Measurements from ENCODE around the gene SNX14. TPM values are rescaled to one million over a fixed set of nuclear protein-coding genes. Genes with fewer than 3 reads are reported as not detected.
A peak's percentile ranks its signal among the peaks of the same experiment; 100 is the strongest.

SNX14 gene
- polyA plus RNA-seq, 1 experiment, result 114 TPM

GRCh38 chr6:85469276-85470022 lies 124.2 kb downstream of the SNX14 start:
- H3K4me3 ChIP-seq (ENCODE audit: low read depth, low read length), result no peak overlapping the region
- no peaks in the 10 kb centered on the region for H3K27me3 ChIP-seq (ENCODE audit: control insufficient read depth, insufficient read depth, low read length)
- DNase-seq (ENCODE audit: low read depth, low spot score), result no peak
- H3K27ac ChIP-seq (ENCODE audit: low read depth, low read length), result no peak overlapping the region
- ChIA-PET POLR2A (interaction anchor here (1.0 to 1.6 kb wide), 2 partner anchors 10 to 209 kb away, joined by 3 to 4 read pairs; no protein-coding TSS in a partner anchor), CTCF (interaction anchor here (0.7 to 16.1 kb wide), 5 partner anchors 13 to 146 kb away, joined by 3 to 201 read pairs (median 5); no protein-coding TSS in a partner anchor)
- H3K9me3 ChIP-seq (ENCODE audit: control insufficient read depth, insufficient read depth, low read length), result no peaks in the 10 kb centered on the region
- TF ChIP-seq CTCF (IDR thresholded peaks at IDR 0.05; ENCODE audit: low read depth, low read length), result no peak

GRCh38 chr6:85468326-85468725 lies 125.3 kb downstream of the SNX14 start:
- no peak for DNase-seq (ENCODE audit: low read depth, low spot score)
- no peak for TF ChIP-seq CTCF (IDR thresholded peaks at IDR 0.05; ENCODE audit: low read depth, low read length)
- Histone ChIP-seq H3K9me3 (ENCODE audit: control insufficient read depth, insufficient read depth, low read length) (no peaks in the 10 kb centered on the region), H3K4me3 (ENCODE audit: low read depth, low read length) (no peak overlapping the region), H3K27me3 (ENCODE audit: control insufficient read depth, insufficient read depth, low read length) (no peaks in the 10 kb centered on the region), H3K27ac (ENCODE audit: low read depth, low read length) (no peak overlapping the region)
- CTCF ChIA-PET, result interaction anchor here (1.8 to 16.1 kb wide), 3 partner anchors 14 to 145 kb away, joined by 5 to 201 read pairs (median 15); no protein-coding TSS in a partner anchor
- POLR2A ChIA-PET, result interaction anchor here (1.0 to 1.6 kb wide), 2 partner anchors 9 to 210 kb away, joined by 3 to 4 read pairs; no protein-coding TSS in a partner anchor

- Histone ChIP-seq H3K27ac (ENCODE audit: low read depth, low read length) (no peak overlapping the region), H3K4me3 (ENCODE audit: low read depth, low read length) (no peak overlapping the region), H3K27me3 (ENCODE audit: control insufficient read depth, insufficient read depth, low read length) (no peaks in the 10 kb centered on the region), H3K9me3 (ENCODE audit: control insufficient read depth, insufficient read depth, low read length) (no peaks in the 10 kb centered on the region)
- no peak for TF ChIP-seq CTCF (IDR thresholded peaks at IDR 0.05; ENCODE audit: low read depth, low read length)
- no peak for DNase-seq (ENCODE audit: low read depth, low spot score)
- ChIA-PET POLR2A (no interaction called here), CTCF (interaction anchor here (4.6 to 16.1 kb wide), 2 partner anchors 17 to 111 kb away, joined by 42 to 201 read pairs; no protein-coding TSS in a partner anchor)
These were observed 127.9 kb downstream of the SNX14 start for GRCh38 chr6:85465762-85466161.

- no peaks in the 10 kb centered on the region for H3K9me3 ChIP-seq (ENCODE audit: control insufficient read depth, insufficient read depth, low read length)
- peak; percentile 44 for DNase-seq (ENCODE audit: low read depth, low spot score)
- no peak overlapping the region for H3K4me3 ChIP-seq (ENCODE audit: low read depth, low read length)
- POLR2A ChIA-PET, result interaction anchor here (1.2 to 2.3 kb wide), 4 partner anchors 12 to 104 kb away, joined by 9 to 16 read pairs (median 9); partner anchors contain the start of gene NT5E
- TF ChIP-seq CTCF (IDR thresholded peaks at IDR 0.05; ENCODE audit: low read depth, low read length), result no peak
- H3K27ac ChIP-seq (ENCODE audit: low read depth, low read length), result peak overlapping the region; percentile 95
- H3K27me3 ChIP-seq (ENCODE audit: control insufficient read depth, insufficient read depth, low read length), result no peaks in the 10 kb centered on the region
- CTCF ChIA-PET, result interaction anchor here (1.1 to 16.1 kb wide), 3 partner anchors 18 to 110 kb away, joined by 3 to 201 read pairs (median 42); no protein-coding TSS in a partner anchor
These were observed 128.9 kb downstream of the SNX14 start for GRCh38 chr6:85464722-85465150.

GRCh38 chr6:85464260-85464644 lies 129.4 kb downstream of the SNX14 start:
- Histone ChIP-seq H3K27ac (ENCODE audit: low read depth, low read length) (peak overlapping the region; percentile 95), H3K4me3 (ENCODE audit: low read depth, low read length) (no peak overlapping the region; the same call in 1 of the 2 replicates), H3K27me3 (ENCODE audit: control insufficient read depth, insufficient read depth, low read length) (no peaks in the 10 kb centered on the region), H3K9me3 (ENCODE audit: control insufficient read depth, insufficient read depth, low read length) (no peaks in the 10 kb centered on the region)
- ChIA-PET POLR2A (interaction anchor here (1.2 to 2.3 kb wide), 4 partner anchors 12 to 103 kb away, joined by 9 to 16 read pairs (median 9); partner anchors contain the start of gene NT5E), CTCF (interaction anchor here (0.7 to 16.1 kb wide), 5 partner anchors 14 to 229 kb away, joined by 3 to 201 read pairs (median 7); partner anchors contain the start of gene NT5E)
- DNase-seq (ENCODE audit: low read depth, low spot score), result peak; percentile 85
- no peak for TF ChIP-seq CTCF (IDR thresholded peaks at IDR 0.05; ENCODE audit: low read depth, low read length)

Measured in AG04450 (cell line).